Stomach (tissue), 9 donors: ENCODE measurements around the gene PCBP3. TPM values are rescaled to one million over a fixed set of nuclear protein-coding genes. Genes with fewer than 3 reads are reported as not detected.

Experiments used
- DNase-seq, 2 donors: peaks; one replicate each; pipeline versions ENCODE4 v3.0.0 to v3.0.0-alpha.2; 2013 to 2019
- H3K27ac ChIP-seq, 5 donors: fragments of 200-600 bp in 4 of 5; sonication (generic) in 4 of 5; one replicate each; pipeline ENCODE4 v1.5.1; 2013 to 2019; ENCODE audit warnings: mild to moderate bottlenecking in 1 of 5, moderate library complexity in 1 of 5
- H3K27me3 ChIP-seq, 3 donors: fragments of 200-600 bp; sonication (generic); one replicate each; pipeline ENCODE4 v1.5.1; 2017 to 2019; ENCODE audit warnings: mixed run types in 1 of 3
- H3K36me3 ChIP-seq, 4 donors: fragments of 200-600 bp; sonication (generic); 1 replicate in 3 of 4; 2 replicates in 1 of 4; pipeline ENCODE4 v1.5.1; 2016 to 2019
- H3K4me1 ChIP-seq, 4 donors: fragments of 200-600 bp; sonication (generic); one replicate each; pipeline ENCODE4 v1.5.1; 2016 to 2019
- H3K4me3 ChIP-seq, 4 donors: fragments of 200-600 bp; sonication (generic) in 3 of 4; one replicate each; pipeline ENCODE4 v1.5.1; 2016 to 2019; ENCODE audit warnings: mild to moderate bottlenecking in 1 of 4
- H3K9me3 ChIP-seq, 4 donors: fragments of 200-600 bp; sonication (generic); one replicate each; pipeline ENCODE4 v1.5.1; 2016 to 2019
- EP300 ChIP-seq: sonication (generic); formaldehyde crosslinking; IDR thresholded peaks from one replicate; pipeline ENCODE4 v1.6.1; 2017; ENCODE audit warnings: antibody characterized with exemption
- POLR2A ChIP-seq, 4 donors: fragments of 450-650 bp; IDR thresholded peaks; one replicate each; pipeline ENCODE4 v1.6.1; 2016; ENCODE audit warnings: antibody characterized with exemption in 4 of 4, control low read depth in 2 of 4, mild to moderate bottlenecking in 1 of 4, moderate library complexity in 1 of 4
- POLR2AphosphoS5 ChIP-seq, 3 donors: sonication (generic); formaldehyde crosslinking; IDR thresholded peaks; one replicate each; pipeline ENCODE4 v1.6.1; 2016; ENCODE audit warnings: antibody characterized with exemption in 3 of 3
- WGBS, 5 donors: extraction: QIAGEN DNeasy Blood & Tissue Kit in 3 of 5; methylation state at CpG; one replicate each; pipeline versions ENCODE4 v1.1.5 to v1.1.7; 2013 to 2018; 5-methylcytosine and 5-hydroxymethylcytosine counted together
- intact Hi-C: fragments of 100-400 bp; cut with DNase I; formaldehyde crosslinking; loops from one replicate; pipeline ENCODE4 v1.15.1; 2023; ENCODE audit warnings: low total_unique reads
- polyA plus RNA-seq, 3 donors: library from polyadenylated mRNA; stranded (reverse); fragments of 200-250 nt; gene quantifications; one replicate each; pipeline ENCODE4 v1.2.3, GENCODE V29; 2013
- total RNA-seq, 5 donors: library from RNA; depleted of rRNA; stranded (reverse); fragments of >200 nt; gene quantifications; one replicate each; pipeline versions ENCODE4 v1.1.0 to v1.2.3, GENCODE V29; 2014 to 2016
- TF ChIP-seq, protein P1 (sequence below), 7 experiments: fragments of 450-650 bp in 4 of 7; fragments of 200-600 bp in 3 of 7; sonication (generic) in 3 of 7; IDR thresholded peaks; one replicate each; pipeline ENCODE4 v1.5.1; 2016 to 2019; ENCODE audit warnings: antibody characterized with exemption in 7 of 7, control low read depth in 2 of 7, mild to moderate bottlenecking in 1 of 7
- donor health status: healthy with polysubstance abuse.
- donor health status: Bipolar disorder and iron deficiency.
- donor health status: healthy.

Gene PCBP3
- total and polyA plus RNA-seq, 8 donors: 1.8 to 10.9 (median 3.3) TPM; not detected in 3

DNA sequence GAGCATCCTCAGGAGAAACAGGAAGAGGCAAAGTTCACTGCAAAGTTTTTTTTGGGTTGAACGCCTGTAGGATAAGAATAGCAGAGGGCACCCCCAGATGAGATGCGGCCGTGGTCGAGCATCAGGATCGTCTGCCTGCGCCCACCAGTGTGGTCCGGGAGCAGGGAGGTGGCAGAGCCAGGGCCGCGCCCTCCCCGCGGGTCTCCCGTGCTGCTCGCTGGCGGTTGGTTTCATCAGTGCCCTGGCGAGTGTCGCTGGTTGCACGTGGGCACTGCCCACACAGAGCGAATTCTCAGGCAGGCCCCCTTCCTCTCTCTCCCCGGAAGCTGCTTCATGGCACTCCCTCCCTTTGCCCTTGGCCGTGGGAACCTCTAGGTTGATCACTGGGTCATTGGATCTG, 120.0 kb downstream of the PCBP3 start:
- no peak overlapping the region for H3K27ac ChIP-seq
- intact Hi-C loops: no loop called here
- H3K27me3 ChIP-seq: no peaks in the 10 kb centered on the region
- no peak overlapping the region for H3K4me3 ChIP-seq
- DNase-seq: no peak
- 85 to 89% (median 86%) methylated on average over 20 of the region's 20 CpGs for WGBS, 5 donors
- no peaks in the 10 kb centered on the region for H3K36me3 ChIP-seq
- no peaks in the 10 kb centered on the region for H3K9me3 ChIP-seq
- H3K4me1 ChIP-seq: peaks cover 0 to 1% (median 0%) of the 10 kb centered on the region in 4 donors
- TF ChIP-seq, protein P1, sequence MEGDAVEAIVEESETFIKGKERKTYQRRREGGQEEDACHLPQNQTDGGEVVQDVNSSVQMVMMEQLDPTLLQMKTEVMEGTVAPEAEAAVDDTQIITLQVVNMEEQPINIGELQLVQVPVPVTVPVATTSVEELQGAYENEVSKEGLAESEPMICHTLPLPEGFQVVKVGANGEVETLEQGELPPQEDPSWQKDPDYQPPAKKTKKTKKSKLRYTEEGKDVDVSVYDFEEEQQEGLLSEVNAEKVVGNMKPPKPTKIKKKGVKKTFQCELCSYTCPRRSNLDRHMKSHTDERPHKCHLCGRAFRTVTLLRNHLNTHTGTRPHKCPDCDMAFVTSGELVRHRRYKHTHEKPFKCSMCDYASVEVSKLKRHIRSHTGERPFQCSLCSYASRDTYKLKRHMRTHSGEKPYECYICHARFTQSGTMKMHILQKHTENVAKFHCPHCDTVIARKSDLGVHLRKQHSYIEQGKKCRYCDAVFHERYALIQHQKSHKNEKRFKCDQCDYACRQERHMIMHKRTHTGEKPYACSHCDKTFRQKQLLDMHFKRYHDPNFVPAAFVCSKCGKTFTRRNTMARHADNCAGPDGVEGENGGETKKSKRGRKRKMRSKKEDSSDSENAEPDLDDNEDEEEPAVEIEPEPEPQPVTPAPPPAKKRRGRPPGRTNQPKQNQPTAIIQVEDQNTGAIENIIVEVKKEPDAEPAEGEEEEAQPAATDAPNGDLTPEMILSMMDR (IDR thresholded peaks at IDR 0.05): no peak
- no peak for TF ChIP-seq EP300
- no peak for TF ChIP-seq POLR2A (IDR thresholded peaks at IDR 0.05)
- no peak for TF ChIP-seq POLR2AphosphoS5 (IDR thresholded peaks at IDR 0.05)

DNA sequence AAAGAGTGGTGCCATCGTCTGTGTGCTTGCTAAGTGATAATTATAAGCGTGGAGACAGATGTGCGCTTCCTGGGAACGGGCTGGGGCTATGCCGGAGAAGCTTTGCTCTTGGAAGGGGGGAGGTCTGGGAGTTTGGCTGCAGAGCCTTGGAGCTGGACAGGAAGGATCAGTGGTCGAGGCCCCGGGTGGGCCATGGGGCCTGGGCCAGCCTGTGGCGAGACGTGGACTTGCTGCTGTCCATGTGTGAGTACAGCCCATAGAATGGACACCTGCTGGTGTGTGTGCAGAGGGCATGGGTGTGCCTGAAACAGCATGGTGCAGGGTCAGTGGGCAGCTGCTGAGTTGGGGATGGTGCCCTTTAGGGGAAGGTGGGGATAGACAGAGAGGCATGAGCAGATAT, 121.3 kb downstream of the PCBP3 start:
- DNase-seq: no peak
- no peak overlapping the region for H3K4me3 ChIP-seq
- WGBS, 5 donors: 84 to 88% (median 86%) methylated on average over 9 of the region's 9 CpGs
- no peaks in the 10 kb centered on the region for H3K27me3 ChIP-seq
- intact Hi-C loops: no loop called here
- peaks cover 0 to 6% (median 0%) of the 10 kb centered on the region in 4 donors for H3K4me1 ChIP-seq
- no peak overlapping the region for H3K27ac ChIP-seq
- TF ChIP-seq POLR2A (IDR thresholded peaks at IDR 0.05) (no peak), EP300 (no peak)
- no peaks in the 10 kb centered on the region for H3K36me3 ChIP-seq
- H3K9me3 ChIP-seq: no peaks in the 10 kb centered on the region

DNA sequence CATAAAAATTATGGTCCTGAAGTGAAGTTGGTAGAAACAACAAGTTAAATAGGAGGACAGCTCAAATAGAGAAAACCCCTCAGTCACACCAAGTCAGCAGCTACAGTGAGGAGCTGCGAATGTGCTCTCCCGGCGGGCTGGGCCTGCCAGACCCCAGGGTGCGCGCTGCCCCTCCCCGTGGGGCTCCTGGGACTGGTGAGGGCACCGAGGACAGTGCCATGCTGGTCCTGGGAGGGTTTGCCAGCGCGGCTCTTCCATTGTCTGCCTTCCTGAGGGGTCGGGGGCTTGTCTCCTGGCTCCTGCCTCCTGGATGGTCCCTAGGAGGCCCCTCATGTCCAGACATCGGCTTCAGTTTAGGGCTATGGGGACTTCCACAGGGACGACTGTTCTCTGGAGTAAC, 121.8 kb downstream of the PCBP3 start:
- intact Hi-C loops: no loop called here
- Histone ChIP-seq H3K9me3 (no peaks in the 10 kb centered on the region), H3K27ac (no peak overlapping the region), H3K36me3 (no peaks in the 10 kb centered on the region), H3K4me1 (peaks cover 0 to 6% (median 0%) of the 10 kb centered on the region in 4 donors), H3K27me3 (no peaks in the 10 kb centered on the region), H3K4me3 (no peak overlapping the region)
- TF ChIP-seq EP300 (no peak), POLR2AphosphoS5 (IDR thresholded peaks at IDR 0.05) (no peak), POLR2A (IDR thresholded peaks at IDR 0.05) (no peak)
- TF ChIP-seq, protein P1 (IDR thresholded peaks at IDR 0.05): no peak
- 81 to 89% (median 85%) methylated on average over 9 to 12 of the region's 12 CpGs for WGBS, 5 donors
- DNase-seq: no peak

DNA sequence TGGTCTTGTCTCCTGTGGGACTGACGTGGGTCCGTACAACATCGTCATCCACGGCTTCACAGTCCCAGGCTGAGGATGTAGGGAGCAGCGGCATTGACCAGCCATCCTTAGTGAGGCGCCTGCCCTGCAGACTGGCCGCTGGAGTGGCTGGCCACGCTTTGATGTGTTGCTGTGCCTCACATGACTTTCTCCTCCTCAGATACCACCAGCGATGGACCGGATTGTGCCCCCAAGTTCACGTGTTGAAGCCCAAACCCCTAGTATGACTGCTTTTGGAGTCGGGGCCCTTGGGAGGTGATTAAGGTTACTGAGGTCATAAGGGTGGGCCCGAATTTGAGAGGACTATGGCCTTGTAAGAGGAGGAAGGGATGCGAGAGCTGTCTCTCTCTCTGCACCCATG, 122.5 kb downstream of the PCBP3 start:
- Histone ChIP-seq H3K36me3 (no peaks in the 10 kb centered on the region), H3K9me3 (no peaks in the 10 kb centered on the region), H3K27ac (no peak overlapping the region), H3K4me3 (no peak overlapping the region), H3K4me1 (peaks cover 0 to 6% (median 0%) of the 10 kb centered on the region in 4 donors), H3K27me3 (no peaks in the 10 kb centered on the region)
- no peak for DNase-seq
- TF ChIP-seq POLR2AphosphoS5 (IDR thresholded peaks at IDR 0.05): no peak
- TF ChIP-seq, protein P1 (IDR thresholded peaks at IDR 0.05): no peak
- TF ChIP-seq EP300: no peak
- TF ChIP-seq POLR2A (IDR thresholded peaks at IDR 0.05): no peak
- intact Hi-C loops: no loop called here
- 76 to 87% (median 85%) methylated on average over 7 to 14 of the region's 14 CpGs for WGBS, 5 donors

DNA sequence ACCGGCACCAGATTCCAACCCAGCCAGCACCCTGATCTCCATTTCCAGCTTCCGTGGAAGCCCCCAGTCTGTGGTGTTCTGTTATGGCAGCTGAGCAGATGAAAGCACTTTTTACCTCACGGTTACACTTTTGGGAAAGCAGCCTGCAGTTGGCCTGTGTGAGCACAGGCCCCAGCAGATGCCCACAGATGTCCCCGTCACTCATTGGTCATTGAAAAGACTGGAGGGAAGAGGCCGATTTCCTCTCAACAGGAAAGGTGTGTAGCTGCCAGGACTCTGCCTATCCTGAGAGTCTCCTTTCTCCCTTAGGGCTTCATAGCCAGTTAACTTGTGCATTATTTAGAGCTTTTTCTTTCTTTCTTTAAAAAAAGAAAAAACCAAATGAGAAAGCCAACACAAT, 123.0 kb downstream of the PCBP3 start:
- intact Hi-C loops: no loop called here
- no peak for DNase-seq
- Histone ChIP-seq H3K4me1 (peaks cover 0 to 6% (median 0%) of the 10 kb centered on the region in 4 donors), H3K27me3 (no peaks in the 10 kb centered on the region), H3K4me3 (no peak overlapping the region), H3K9me3 (no peaks in the 10 kb centered on the region), H3K27ac (no peak overlapping the region), H3K36me3 (no peaks in the 10 kb centered on the region)
- TF ChIP-seq, protein P1 (IDR thresholded peaks at IDR 0.05): no peak
- TF ChIP-seq EP300 (no peak), POLR2AphosphoS5 (IDR thresholded peaks at IDR 0.05) (no peak), POLR2A (IDR thresholded peaks at IDR 0.05) (no peak)
- 77 to 86% (median 83%) methylated on average over 5 of the region's 5 CpGs for WGBS, 5 donors
